IMR-90 (cell line): ENCODE measurements around the gene IL17C. TPM values are rescaled to one million over a fixed set of nuclear protein-coding genes. Genes with fewer than 3 reads are reported as not detected.

Experiments
- ATAC-seq: fragments of 200-7000 bp; cut with Tn5 transposase; 2 replicates; pipeline ENCODE4 v1.9.1; 2020; ENCODE audit warnings: low read depth, mild to moderate bottlenecking, moderate library complexity
- BruUV-seq: library from RNA; stranded (reverse); fragments of 400-500 nt; replicated peaks from 2 replicates; lab custom pipeline; 2021; lab: Mats Ljungman, UMichigan
- CTCF ChIA-PET: fragments of 300-600 bp; formaldehyde crosslinking; extraction: SDS; loops from one replicate; lab custom pipeline; 2021; ENCODE audit warnings: antibody characterized with exemption; lab: Yijun Ruan, JAX
- POLR2A ChIA-PET: fragments of 300-600 bp; sonication (Branson Sonifier 250); formaldehyde crosslinking; loops from one replicate; lab custom pipeline; 2022; ENCODE audit warnings: antibody characterized with exemption; ENCODE audit not compliant: unreplicated experiment; lab: Charles Lee
- DNase-seq: peaks from one replicate; pipeline ENCODE4 v3.0.0; 2013
- H2AFZ ChIP-seq: replicated peaks from 2 replicates; pipeline ENCODE3; 2013; ENCODE audit warnings: low read length, mild to moderate bottlenecking; ENCODE audit not compliant: poor library complexity
- H2AK5ac ChIP-seq: 2 replicates; pipeline ENCODE4 v1.6.1; 2013; ENCODE audit warnings: low read depth, low read length, inconsistent platforms
- H2AK9ac ChIP-seq: replicated peaks from 2 replicates; pipeline ENCODE3; 2013; ENCODE audit warnings: mild to moderate bottlenecking, low read depth, low read length, moderate library complexity; ENCODE audit not compliant: poor library complexity
- H2BK120ac ChIP-seq: 2 replicates; pipeline ENCODE4 v1.6.1; 2013; ENCODE audit warnings: low read depth, low read length, inconsistent platforms
- H2BK15ac ChIP-seq: 3 replicates; pipeline ENCODE4 v1.6.1; 2013; ENCODE audit warnings: low read depth, low read length, inconsistent platforms
- H2BK20ac ChIP-seq: 2 replicates; pipeline ENCODE4 v1.6.1; 2013; ENCODE audit warnings: low read depth, mild to moderate bottlenecking, inconsistent platforms, low read length, moderate library complexity
- H2BK5ac ChIP-seq: 2 replicates; pipeline ENCODE4 v1.6.1; 2013; ENCODE audit warnings: mild to moderate bottlenecking, low read depth, low read length, inconsistent platforms; ENCODE audit not compliant: poor library complexity, severe bottlenecking
- H3K14ac ChIP-seq: replicated peaks from 2 replicates; pipeline ENCODE4 v1.6.1; 2013; ENCODE audit warnings: low read depth, low read length, inconsistent platforms
- H3K18ac ChIP-seq: 2 replicates; pipeline ENCODE4 v1.6.1; 2013; ENCODE audit warnings: low read depth, low read length, control low read depth
- H3K23ac ChIP-seq: 2 replicates; pipeline ENCODE4 v1.6.1; 2013; ENCODE audit warnings: low read depth, low read length, inconsistent platforms
- H3K27ac ChIP-seq: 2 replicates; pipeline ENCODE4 v1.5.1; 2013; ENCODE audit warnings: mild to moderate bottlenecking, control low read depth, low read length; ENCODE audit not compliant: insufficient read depth
- H3K27me3 ChIP-seq: 2 replicates; pipeline ENCODE4 v1.6.1; 2013; ENCODE audit warnings: low read length; ENCODE audit not compliant: control insufficient read depth, insufficient read depth
- H3K36me3 ChIP-seq: 2 replicates; pipeline ENCODE4 v1.6.1; 2013; ENCODE audit warnings: low read length, mixed read lengths; ENCODE audit not compliant: control insufficient read depth, insufficient read depth
- H3K4ac ChIP-seq: 2 replicates; pipeline ENCODE4 v1.6.1; 2013; ENCODE audit warnings: low read depth, low read length, inconsistent platforms
- H3K4me1 ChIP-seq: 2 replicates; pipeline ENCODE4 v1.6.1; 2013; ENCODE audit warnings: low read length, mixed read lengths; ENCODE audit not compliant: control insufficient read depth, insufficient read depth
- H3K4me2 ChIP-seq: 2 replicates; pipeline ENCODE4 v1.6.1; 2013; ENCODE audit warnings: low read depth, mild to moderate bottlenecking, control low read depth, low read length, moderate library complexity
- H3K4me3 ChIP-seq: 2 replicates; pipeline ENCODE4 v1.5.1; 2013; ENCODE audit warnings: low read depth, mild to moderate bottlenecking, control low read depth, low read length, moderate library complexity; ENCODE audit not compliant: insufficient read depth
- H3K56ac ChIP-seq: 2 replicates; pipeline ENCODE4 v1.6.1; 2013; ENCODE audit warnings: low read length, inconsistent platforms; ENCODE audit not compliant: insufficient read depth; ENCODE audit errors: extremely low read depth
- H3K79me1 ChIP-seq, 2 experiments: 2 replicates each; pipeline ENCODE4 v1.6.1; 2013; ENCODE audit warnings: low read length in 2 of 2, inconsistent platforms in 1 of 2, low read depth in 1 of 2
- H3K9ac ChIP-seq: 2 replicates; pipeline ENCODE4 v1.6.1; 2013; ENCODE audit warnings: low read depth, low read length, control low read depth
- H3K9me1 ChIP-seq: 2 replicates; pipeline ENCODE4 v1.6.1; 2013; ENCODE audit warnings: low read length, inconsistent platforms; ENCODE audit not compliant: insufficient read depth
- H3K9me3 ChIP-seq: 2 replicates; pipeline ENCODE4 v1.6.1; 2013; ENCODE audit warnings: low read length; ENCODE audit not compliant: control insufficient read depth, insufficient read depth
- H4K20me1 ChIP-seq: 2 replicates; pipeline ENCODE4 v1.6.1; 2013; ENCODE audit warnings: low read length, inconsistent platforms; ENCODE audit not compliant: insufficient read depth
- H4K5ac ChIP-seq: 2 replicates; pipeline ENCODE4 v1.6.1; 2013; ENCODE audit warnings: mild to moderate bottlenecking, low read depth, low read length, control low read depth
- H4K8ac ChIP-seq, 2 experiments: 2 replicates each; pipeline ENCODE4 v1.6.1; 2013; ENCODE audit warnings: low read depth in 2 of 2, low read length in 2 of 2, control low read depth in 1 of 2, inconsistent platforms in 1 of 2
- H4K91ac ChIP-seq: 2 replicates; pipeline ENCODE4 v1.6.1; 2013; ENCODE audit warnings: low read depth, low read length, inconsistent platforms; ENCODE audit not compliant: insufficient read depth
- BHLHE40 ChIP-seq: fragments of 150-350 bp; IDR thresholded peaks from 2 replicates; pipeline ENCODE4 v1.6.1; 2016; ENCODE audit warnings: mild to moderate bottlenecking, low read depth, low read length
- CEBPB ChIP-seq: IDR thresholded peaks from 2 replicates; pipeline ENCODE4 v1.6.1; 2012; ENCODE audit warnings: low read depth, low read length, improper control_type of control experiment
- CHD1 ChIP-seq: IDR thresholded peaks from 2 replicates; pipeline ENCODE4 v1.6.1; 2012; ENCODE audit warnings: low read depth, low read length, improper control_type of control experiment
- FOS ChIP-seq: fragments of 150-350 bp; IDR thresholded peaks from 2 replicates; pipeline ENCODE4 v1.6.1; 2016; ENCODE audit warnings: low read depth, low read length
- MAFK ChIP-seq: IDR thresholded peaks from 2 replicates; pipeline ENCODE4 v1.6.1; 2012; ENCODE audit warnings: low read depth, low read length, improper control_type of control experiment
- MAZ ChIP-seq: IDR thresholded peaks from 2 replicates; pipeline ENCODE4 v1.6.1; 2012; ENCODE audit warnings: low read depth, mild to moderate bottlenecking, low read length, improper control_type of control experiment, moderate library complexity, borderline replicate concordance
- MXI1 ChIP-seq: IDR thresholded peaks from 2 replicates; pipeline ENCODE4 v1.6.1; 2012; ENCODE audit warnings: low read depth, mild to moderate bottlenecking, low read length, moderate library complexity, borderline replicate concordance
- NFE2L2 ChIP-seq: fragments of 150-350 bp; IDR thresholded peaks from 2 replicates; pipeline ENCODE4 v1.6.1; 2016; ENCODE audit warnings: low read depth, mild to moderate bottlenecking, low read length
- RCOR1 ChIP-seq: IDR thresholded peaks from 2 replicates; pipeline ENCODE4 v1.6.1; 2012; ENCODE audit warnings: mild to moderate bottlenecking, low read length, improper control_type of control experiment; ENCODE audit not compliant: insufficient replicate concordance
- RFX5 ChIP-seq: IDR thresholded peaks from 2 replicates; pipeline ENCODE4 v1.8.0; 2012; ENCODE audit warnings: low read depth, mild to moderate bottlenecking, low read length, moderate library complexity
- WGBS, 2 experiments: methylation state at CpG; one replicate each; pipeline versions ENCODE4 v1.1.5 to v1.1.7; 2013; ENCODE audit warnings: missing lambda C conversion rate in 2 of 2; ENCODE audit not compliant: insufficient read length in 1 of 2; ENCODE audit errors: extremely low coverage in 2 of 2; 5-methylcytosine and 5-hydroxymethylcytosine counted together
- dilution Hi-C: fragments of 300-500 bp; cut with HindIII; formaldehyde crosslinking; loops from one replicate; pipeline ENCODE4 v1.14.3; 2018; ENCODE audit warnings: low sequenced_read_pairs; ENCODE audit not compliant: unreplicated experiment
- in situ Hi-C: fragments of 300-500 bp; cut with MboI; formaldehyde crosslinking; loops from 3 replicates; pipeline ENCODE4 v1.14.3; 2019; ENCODE audit warnings: low sequenced_read_pairs, inconsistent platforms, mixed read lengths
- intact Hi-C: fragments of 100-400 bp; cut with micrococcal nuclease; formaldehyde crosslinking; loops from 2 replicates; pipeline ENCODE4 v1.10.0; 2022
- polyA plus RNA-seq, 3 experiments: library from polyadenylated mRNA; depleted of rRNA; stranded (reverse); fragments of >200 nt; gene quantifications; 2 replicates each; pipeline ENCODE4 v1.2.3, GENCODE V29; 2012; ENCODE audit warnings: low replicate concordance in 1 of 3
- total RNA-seq: library from RNA; depleted of rRNA; stranded (reverse); fragments of >200 nt; gene quantifications from 2 replicates; pipeline ENCODE4 v1.2.3, GENCODE V29; 2012
- TF ChIP-seq, protein P1 (sequence below): fragments of 150-350 bp; IDR thresholded peaks from 2 replicates; pipeline ENCODE4 v1.6.1; 2017; ENCODE audit warnings: mild to moderate bottlenecking, antibody characterized with exemption, low read length, low read depth
- TF ChIP-seq, protein P2 (sequence below): fragments of 150-350 bp; IDR thresholded peaks from 2 replicates; pipeline ENCODE4 v1.6.1; 2016; ENCODE audit warnings: low read depth, mild to moderate bottlenecking, low read length, moderate library complexity, borderline replicate concordance

The IL17C gene
- total and polyA plus RNA-seq, 2 of the 4 experiments (the other 2 are of a cell fraction), result 0.09 TPM; not detected in 1

DNA sequence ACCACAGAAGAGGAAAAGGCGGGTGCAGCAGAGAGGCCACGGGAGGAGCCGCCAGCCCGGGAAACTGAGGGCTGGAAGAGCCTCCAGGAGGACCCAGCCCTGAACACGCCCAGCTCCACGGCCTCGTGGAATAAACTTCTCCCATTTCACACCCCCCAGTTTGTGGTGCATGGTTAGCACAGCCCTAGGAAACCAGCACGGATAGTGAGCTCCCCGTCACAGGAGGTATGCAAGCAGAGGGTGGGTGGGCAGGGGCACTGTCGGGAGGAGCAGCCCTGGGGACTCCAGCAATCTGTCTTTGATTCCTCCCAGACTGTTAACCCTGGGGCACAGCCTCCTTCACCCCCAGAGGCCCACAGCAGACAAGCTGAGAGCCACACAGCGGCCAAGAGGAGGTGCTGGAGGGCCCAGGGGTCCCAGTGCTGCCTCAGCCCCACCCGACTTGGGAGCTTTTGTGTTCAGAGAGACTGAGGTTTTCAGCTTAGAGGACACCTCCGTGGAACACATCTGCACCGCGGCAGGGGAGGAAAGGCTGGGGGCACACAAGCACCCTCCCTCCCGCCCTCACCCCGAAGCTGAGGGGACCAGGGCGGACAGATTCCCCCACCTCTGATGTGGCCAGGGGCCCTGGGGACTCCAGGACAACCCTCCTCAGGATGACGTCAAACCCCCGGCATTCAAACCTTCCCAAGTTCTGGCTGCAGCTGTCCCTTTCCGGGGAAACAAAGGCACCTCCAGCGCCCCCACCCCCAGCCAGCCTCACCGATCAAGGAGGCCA is 1.7 kb upstream of the IL17C start:
- Histone ChIP-seq H4K20me1 (peaks cover 5% of the 10 kb centered on the region), H3K18ac (no peak overlapping the region), H3K4ac (no peak overlapping the region), H4K5ac (no peak overlapping the region), H4K8ac (no peak overlapping the region), H2BK5ac (no peak overlapping the region), H3K23ac (no peak overlapping the region), H2BK15ac (no peak overlapping the region), H3K79me1 (no peaks in the 10 kb centered on the region), H3K4me2 (no peak overlapping the region), H3K27me3 (peaks cover 27% of the 10 kb centered on the region), H3K36me3 (peaks cover 13% of the 10 kb centered on the region; the same call in 1 of the 2 replicates), H2AFZ (peak overlapping the region; percentile 63), H3K14ac (no peak overlapping the region), H3K56ac (no peak overlapping the region), H2BK120ac (no peak overlapping the region), H4K91ac (no peak overlapping the region), H2AK5ac (no peak overlapping the region), H3K4me1 (peaks cover 11% of the 10 kb centered on the region), H3K27ac (no peak overlapping the region), H2BK20ac (no peak overlapping the region), H3K9me1 (peaks cover 2% of the 10 kb centered on the region; the same call in 1 of the 2 replicates), H2AK9ac (no peak overlapping the region), H3K4me3 (no peak overlapping the region), H3K9me3 (no peaks in the 10 kb centered on the region), H3K9ac (no peak overlapping the region)
- intact Hi-C loops (no loop called here), in situ Hi-C loops (no loop called here), dilution Hi-C loops (no loop called here)
- BruUV-seq, result no TSS peak
- peak; percentile 6 for DNase-seq
- TF ChIP-seq FOS (no peak), MAFK (no peak), MXI1 (no peak), BHLHE40 (no peak), RCOR1 (no peak), MAZ (no peak), RFX5 (no peak), NFE2L2 (no peak), CHD1 (no peak), CEBPB (no peak)
- TF ChIP-seq, protein P1, sequence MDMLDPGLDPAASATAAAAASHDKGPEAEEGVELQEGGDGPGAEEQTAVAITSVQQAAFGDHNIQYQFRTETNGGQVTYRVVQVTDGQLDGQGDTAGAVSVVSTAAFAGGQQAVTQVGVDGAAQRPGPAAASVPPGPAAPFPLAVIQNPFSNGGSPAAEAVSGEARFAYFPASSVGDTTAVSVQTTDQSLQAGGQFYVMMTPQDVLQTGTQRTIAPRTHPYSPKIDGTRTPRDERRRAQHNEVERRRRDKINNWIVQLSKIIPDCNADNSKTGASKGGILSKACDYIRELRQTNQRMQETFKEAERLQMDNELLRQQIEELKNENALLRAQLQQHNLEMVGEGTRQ, result no peak
- TF ChIP-seq, protein P2, sequence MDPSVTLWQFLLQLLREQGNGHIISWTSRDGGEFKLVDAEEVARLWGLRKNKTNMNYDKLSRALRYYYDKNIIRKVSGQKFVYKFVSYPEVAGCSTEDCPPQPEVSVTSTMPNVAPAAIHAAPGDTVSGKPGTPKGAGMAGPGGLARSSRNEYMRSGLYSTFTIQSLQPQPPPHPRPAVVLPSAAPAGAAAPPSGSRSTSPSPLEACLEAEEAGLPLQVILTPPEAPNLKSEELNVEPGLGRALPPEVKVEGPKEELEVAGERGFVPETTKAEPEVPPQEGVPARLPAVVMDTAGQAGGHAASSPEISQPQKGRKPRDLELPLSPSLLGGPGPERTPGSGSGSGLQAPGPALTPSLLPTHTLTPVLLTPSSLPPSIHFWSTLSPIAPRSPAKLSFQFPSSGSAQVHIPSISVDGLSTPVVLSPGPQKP, result no peak
- ChIA-PET POLR2A (no interaction called here), CTCF (no interaction called here)
- no peak for ATAC-seq
- no CpG with 5 or more reads among the region's 23 CpGs for WGBS, 2 experiments
